WTC11 (cell line): ENCODE data around the gene PDGFRB. TPM values are rescaled to one million over a fixed set of nuclear protein-coding genes. Genes with fewer than 3 reads are reported as not detected.

Experiments used
- ATAC-seq: fragments of 200-7000 bp; cut with Tn5 transposase; 2 replicates; pipeline ENCODE4 v1.10.0; 2021; ENCODE audit warnings: mild to moderate bottlenecking, moderate library complexity
- CTCF ChIA-PET: fragments of 300-600 bp; sonication (Branson Sonifier 250); formaldehyde crosslinking; loops from one replicate; lab custom pipeline; 2021; ENCODE audit warnings: antibody characterized with exemption; lab: Charles Lee
- POLR2A ChIA-PET: fragments of 350-600 bp; sonication (Branson Sonifier 250); formaldehyde crosslinking; loops from one replicate; lab custom pipeline; 2021; ENCODE audit warnings: antibody characterized with exemption; lab: Charles Lee
- DNase-seq: peaks from one replicate; pipeline ENCODE4 v3.0.0; 2021; ENCODE audit warnings: low spot score
- H3K27ac Mint-ChIP-seq: 2 replicates; pipeline ENCODE4 v1.8.0; 2021; ENCODE audit warnings: mixed read lengths
- H3K27me3 Mint-ChIP-seq: 2 replicates; pipeline ENCODE4 v1.8.0; 2021; ENCODE audit warnings: low read depth, mild to moderate bottlenecking, moderate library complexity, mixed read lengths
- H3K36me3 Mint-ChIP-seq: 2 replicates; pipeline ENCODE4 v1.8.0; 2021; ENCODE audit warnings: mixed read lengths
- H3K4me1 Mint-ChIP-seq: 2 replicates; pipeline ENCODE4 v1.8.0; 2022; ENCODE audit warnings: mixed read lengths
- H3K4me3 Mint-ChIP-seq: 2 replicates; pipeline ENCODE4 v1.8.0; 2021; ENCODE audit warnings: mild to moderate bottlenecking, moderate library complexity, mixed read lengths
- H3K9me3 Mint-ChIP-seq: 2 replicates; pipeline ENCODE4 v1.8.0; 2021; ENCODE audit warnings: mixed read lengths
- CDX4 ChIP-seq: fragments of 250-450 bp; sonication (Bioruptor Pico); IDR thresholded peaks from 2 replicates; pipeline ENCODE4 v1.9.0; 2021; ENCODE audit warnings: moderate library complexity, mild to moderate bottlenecking, inconsistent platforms, borderline replicate concordance
- CTCF ChIP-seq: fragments of 200-600 bp; IDR thresholded peaks from 2 replicates; pipeline ENCODE4 v1.8.0; 2022; ENCODE audit warnings: antibody characterized with exemption
- E2F1 ChIP-seq: sonication (generic); formaldehyde crosslinking; IDR thresholded peaks from 2 replicates; pipeline ENCODE4 v1.8.0; 2022; ENCODE audit warnings: mild to moderate bottlenecking, missing genetic modification reagents
- ESRRA ChIP-seq: sonication (generic); formaldehyde crosslinking; IDR thresholded peaks from 2 replicates; pipeline ENCODE4 v1.8.1; 2022; ENCODE audit warnings: mild to moderate bottlenecking, missing genetic modification reagents, borderline replicate concordance
- FOXJ3 ChIP-seq: sonication (generic); formaldehyde crosslinking; IDR thresholded peaks from 2 replicates; pipeline ENCODE4 v1.9.0; 2021; ENCODE audit warnings: missing genetic modification reagents, mild to moderate bottlenecking, borderline replicate concordance
- GABPB1 ChIP-seq: sonication (generic); formaldehyde crosslinking; IDR thresholded peaks from 2 replicates; pipeline ENCODE4 v1.8.1; 2023; ENCODE audit warnings: mild to moderate bottlenecking, missing genetic modification reagents
- IRF1 ChIP-seq: sonication (generic); formaldehyde crosslinking; IDR thresholded peaks from 2 replicates; pipeline ENCODE4 v1.8.0; 2023; ENCODE audit warnings: missing genetic modification reagents
- KAT7 ChIP-seq: sonication (generic); formaldehyde crosslinking; IDR thresholded peaks from 2 replicates; pipeline ENCODE4 v1.8.1; 2023; ENCODE audit warnings: missing genetic modification reagents, mild to moderate bottlenecking, borderline replicate concordance
- MAX ChIP-seq: sonication (generic); formaldehyde crosslinking; IDR thresholded peaks from 2 replicates; pipeline ENCODE4 v1.8.0; 2022; ENCODE audit warnings: mild to moderate bottlenecking, missing genetic modification reagents
- NFE2L1 ChIP-seq: sonication (generic); formaldehyde crosslinking; IDR thresholded peaks from 2 replicates; pipeline ENCODE4 v1.8.1; 2023; ENCODE audit warnings: missing genetic modification reagents
- NR3C1 ChIP-seq: sonication (generic); formaldehyde crosslinking; conservative IDR thresholded peaks from 2 replicates; pipeline ENCODE4 v1.8.1; 2023; ENCODE audit warnings: low read depth, mild to moderate bottlenecking, missing genetic modification reagents
- PRRX2 ChIP-seq: fragments of 250-450 bp; sonication (Bioruptor Pico); IDR thresholded peaks from 2 replicates; pipeline ENCODE4 v1.8.0; 2021; ENCODE audit warnings: mild to moderate bottlenecking
- RORB ChIP-seq: fragments of 250-450 bp; sonication (Bioruptor Pico); IDR thresholded peaks from 2 replicates; pipeline ENCODE4 v1.9.0; 2021; ENCODE audit warnings: mild to moderate bottlenecking
- SMAD4 ChIP-seq: sonication (generic); formaldehyde crosslinking; IDR thresholded peaks from 2 replicates; pipeline ENCODE4 v1.8.0; 2022; ENCODE audit warnings: mild to moderate bottlenecking, missing genetic modification reagents
- SP1 ChIP-seq: sonication (generic); formaldehyde crosslinking; conservative IDR thresholded peaks from 2 replicates; pipeline ENCODE4 v1.8.1; 2022; ENCODE audit warnings: missing genetic modification reagents
- TEAD4 ChIP-seq: sonication (generic); formaldehyde crosslinking; IDR thresholded peaks from 2 replicates; pipeline ENCODE4 v1.8.0; 2022; ENCODE audit warnings: mild to moderate bottlenecking, missing genetic modification reagents
- USF1 ChIP-seq: sonication (generic); formaldehyde crosslinking; IDR thresholded peaks from 2 replicates; pipeline ENCODE4 v1.8.0; 2022; ENCODE audit warnings: mild to moderate bottlenecking, missing genetic modification reagents
- USF2 ChIP-seq: sonication (generic); formaldehyde crosslinking; IDR thresholded peaks from 2 replicates; pipeline ENCODE4 v1.8.1; 2023; ENCODE audit warnings: mild to moderate bottlenecking, missing genetic modification reagents, moderate library complexity
- ZBTB21 ChIP-seq: sonication (generic); formaldehyde crosslinking; IDR thresholded peaks from 2 replicates; pipeline ENCODE4 v1.8.1; 2023; ENCODE audit warnings: mild to moderate bottlenecking, missing genetic modification reagents, borderline replicate concordance
- ZBTB43 ChIP-seq: sonication (generic); formaldehyde crosslinking; IDR thresholded peaks from 2 replicates; pipeline ENCODE4 v1.8.1; 2023; ENCODE audit warnings: mild to moderate bottlenecking, missing genetic modification reagents
- ZMAT4 ChIP-seq: fragments of 250-450 bp; sonication (Bioruptor Pico); IDR thresholded peaks from 2 replicates; pipeline ENCODE4 v1.9.0; 2021; ENCODE audit warnings: mild to moderate bottlenecking
- ZNF219 ChIP-seq: sonication (generic); formaldehyde crosslinking; IDR thresholded peaks from 2 replicates; pipeline ENCODE4 v1.8.0; 2023; ENCODE audit warnings: missing genetic modification reagents, mild to moderate bottlenecking, borderline replicate concordance
- ZNF416 ChIP-seq: fragments of 250-450 bp; sonication (Bioruptor Pico); IDR thresholded peaks from 2 replicates; pipeline ENCODE4 v1.9.0; 2021; ENCODE audit warnings: mild to moderate bottlenecking, inconsistent platforms
- ZNF423 ChIP-seq: fragments of 250-450 bp; sonication (Bioruptor Pico); IDR thresholded peaks from 2 replicates; pipeline ENCODE4 v2.1.2; 2022; ENCODE audit warnings: mild to moderate bottlenecking, moderate library complexity
- total RNA-seq: library from RNA; stranded (reverse); gene quantifications from 3 replicates; pipeline ENCODE4 v1.2.3, GENCODE V29; 2021

The PDGFRB gene
- total RNA-seq, 1 experiment from 2014 or later, result 5.1 TPM

GRCh38 chr5:150176745-150177477 is 21.3 kb upstream of the PDGFRB start:
- ChIA-PET POLR2A (no interaction called here), CTCF (interaction anchor here (0.6 to 2.2 kb wide), 14 partner anchors 14 to 234 kb away, joined by 3 to 22 read pairs (median 4); partner anchors contain the start of genes PDGFRB and SLC6A7)
- no peak overlapping the region for H3K27ac Mint-ChIP-seq
- no peaks in the 10 kb centered on the region for H3K4me1 Mint-ChIP-seq
- peaks cover 27% of the 10 kb centered on the region for H3K27me3 Mint-ChIP-seq
- DNase-seq (no peak), ATAC-seq (no peak)
- TF ChIP-seq CDX4, result no peak
- TF ChIP-seq MAX (CRISPR knock-in tag), result no peak
- TF ChIP-seq ESRRA (CRISPR knock-in tag), result no peak
- TF ChIP-seq IRF1, result no peak
- TF ChIP-seq NFE2L1 (CRISPR knock-in tag), result no peak
- no peak for TF ChIP-seq GABPB1
- no peak for TF ChIP-seq PRRX2 (CRISPR knock-in tag)
- TF ChIP-seq ZBTB21 (CRISPR knock-in tag), result no peak
- TF ChIP-seq RORB (CRISPR knock-in tag), result no peak
- TF ChIP-seq ZMAT4 (CRISPR knock-in tag), result no peak
- no peak for TF ChIP-seq SMAD4 (CRISPR knock-in tag)
- TF ChIP-seq TEAD4, result no peak
- no peak for TF ChIP-seq NR3C1
- TF ChIP-seq ZNF423 (CRISPR knock-in tag), result no peak
- TF ChIP-seq USF1 (CRISPR knock-in tag), result no peak
- no peaks in the 10 kb centered on the region for H3K9me3 Mint-ChIP-seq
- no peaks in the 10 kb centered on the region for H3K36me3 Mint-ChIP-seq
- H3K4me3 Mint-ChIP-seq, result no peak overlapping the region

GRCh38 chr5:150175536-150175935 is 19.9 kb upstream of the PDGFRB start:
- peak; percentile 70 for DNase-seq
- Mint-ChIP-seq H3K4me3 (no peak overlapping the region), H3K4me1 (no peaks in the 10 kb centered on the region), H3K36me3 (no peaks in the 10 kb centered on the region), H3K9me3 (no peaks in the 10 kb centered on the region), H3K27ac (no peak overlapping the region), H3K27me3 (peaks cover 37% of the 10 kb centered on the region)
- ATAC-seq, result peak; percentile 97
- ChIA-PET POLR2A (interaction anchor here (1.3 kb wide), 1 partner anchor 39 kb away, joined by 3 read pairs; no protein-coding TSS in a partner anchor), CTCF (interaction anchor here (0.6 to 2.5 kb wide), 45 partner anchors 9 to 261 kb away, joined by 3 to 23 read pairs (median 4); partner anchors contain the start of genes ARSI, CDX1, PDGFRB and SLC6A7)
- TF ChIP-seq E2F1 (CRISPR knock-in tag), result no peak
- no peak for TF ChIP-seq FOXJ3 (CRISPR knock-in tag)
- TF ChIP-seq ZNF219 (CRISPR knock-in tag), result no peak
- peak; percentile 77 for TF ChIP-seq USF1 (CRISPR knock-in tag)
- 0 out of 2 replicates have a peak, but pooled peaks have one; percentile 28 for TF ChIP-seq ZBTB43
- TF ChIP-seq SP1 (CRISPR knock-in tag), result no peak
- TF ChIP-seq USF2 (CRISPR knock-in tag), result peak; percentile 82
- TF ChIP-seq CTCF, result peak; percentile 64
- TF ChIP-seq RORB (CRISPR knock-in tag), result no peak
- TF ChIP-seq ZNF416 (CRISPR knock-in tag), result no peak
- TF ChIP-seq KAT7 (CRISPR knock-in tag), result no peak
